K562 (cell line): Measurements from ENCODE around the gene LRP3. TPM values are rescaled to one million over a fixed set of nuclear protein-coding genes. Genes with fewer than 3 reads are reported as not detected.

ENCODE experiments used
- ATAC-seq: fragments of 200-7000 bp; cut with Tn5 transposase; 3 replicates; pipeline ENCODE4 v1.9.1; 2020; ENCODE audit warnings: moderate library complexity
- BruUV-seq: library from RNA; stranded (reverse); fragments of 400-500 nt; replicated peaks from 2 replicates; lab custom pipeline; 2021; lab: Mats Ljungman, UMichigan
- CTCF ChIA-PET: fragments of 300-600 bp; formaldehyde crosslinking; extraction: SDS; loops from one replicate; lab custom pipeline; 2021; ENCODE audit warnings: low intra/inter-chr PET ratio; lab: Yijun Ruan, JAX
- POLR2A ChIA-PET: fragments of 300-600, 350-650 bp; sonication (Branson Sonifier 250); formaldehyde crosslinking; extraction: SDS; loops from one replicate; lab custom pipeline; 2021; ENCODE audit warnings: antibody characterized with exemption, inconsistent platforms; lab: Yijun Ruan, JAX
- DNase-seq, 4 experiments: peaks; one replicate each; pipeline versions ENCODE4 v3.0.0 to v3.0.0-alpha.2; 2011 to 2018; ENCODE audit warnings: low spot score in 3 of 4, mixed read lengths in 3 of 4; ENCODE audit errors: extremely low read depth in 1 of 4
- FAIRE-seq: peaks from 2 replicates; lab custom pipeline; 2011; peaks lifted over from hg19 to GRCh38; lab: Jason Lieb, UNC
- H2AFZ ChIP-seq: 2 replicates; pipeline ENCODE4 v1.6.0; 2011; ENCODE audit warnings: low read depth, low read length, control low read depth, inconsistent platforms
- H3K27ac ChIP-seq: fragments of 200-600 bp; 3 replicates; pipeline ENCODE4 v1.8.0; 2011; ENCODE audit warnings: low read depth, mild to moderate bottlenecking, control low read depth, inconsistent platforms, low read length, moderate library complexity, mixed read lengths; ENCODE audit errors: extremely low read depth
- H3K27me3 ChIP-seq, 2 experiments: fragments of 300-600 bp in 1 of 2; 2 replicates in 1 of 2; 3 replicates in 1 of 2; pipeline versions ENCODE4 v1.6.0 to v1.8.0; 2011; ENCODE audit warnings: inconsistent platforms in 2 of 2, low read length in 2 of 2, mild to moderate bottlenecking in 1 of 2, mixed read lengths in 1 of 2, moderate library complexity in 1 of 2; ENCODE audit not compliant: control insufficient read depth in 2 of 2, insufficient read depth in 2 of 2
- H3K36me3 ChIP-seq: fragments of 300-600 bp; 3 replicates; pipeline ENCODE4 v1.8.0; 2011; ENCODE audit warnings: mild to moderate bottlenecking, low read length, inconsistent platforms; ENCODE audit not compliant: control insufficient read depth, insufficient read depth
- H3K4me1 ChIP-seq, 2 experiments: fragments of 200-600 bp in 1 of 2; replicated peaks in 1 of 2; 2 replicates in 1 of 2; 3 replicates in 1 of 2; pipeline versions ENCODE4 v1.5.1 to v1.8.0; 2011; ENCODE audit warnings: inconsistent platforms in 2 of 2, low read length in 2 of 2, mild to moderate bottlenecking in 1 of 2, mixed read lengths in 1 of 2, moderate library complexity in 1 of 2; ENCODE audit not compliant: control insufficient read depth in 2 of 2, insufficient read depth in 2 of 2
- H3K4me2 ChIP-seq: 2 replicates; pipeline ENCODE4 v1.6.1; 2011; ENCODE audit warnings: low read length, control low read depth, inconsistent platforms, mixed read lengths; ENCODE audit not compliant: insufficient read depth
- H3K4me3 ChIP-seq: fragments of 200-600 bp; sonication (generic), shearing (Covaris generic); 2 replicates; pipeline ENCODE4 v1.5.1; 2016; ENCODE audit warnings: control low read depth, inconsistent platforms
- H3K79me2 ChIP-seq: fragments of 200-600 bp; 3 replicates; pipeline ENCODE4 v1.8.0; 2011; ENCODE audit warnings: low read length, inconsistent platforms; ENCODE audit not compliant: control insufficient read depth, insufficient read depth
- H3K9ac ChIP-seq, 2 experiments: 2 replicates each; pipeline versions ENCODE4 v1.6.0 to v1.6.1; 2011; ENCODE audit warnings: low read depth in 2 of 2, low read length in 2 of 2, control low read depth in 1 of 2, inconsistent platforms in 1 of 2, mild to moderate bottlenecking in 1 of 2, mixed read lengths in 1 of 2; ENCODE audit not compliant: insufficient read depth in 1 of 2
- H3K9me1 ChIP-seq: one replicate; pipeline ENCODE4 v1.6.0; 2011; ENCODE audit warnings: inconsistent platforms, mild to moderate bottlenecking, low read length, moderate library complexity; ENCODE audit not compliant: control insufficient read depth, insufficient read depth
- H3K9me3 ChIP-seq: replicated peaks from 2 replicates; pipeline ENCODE4 v1.5.1; 2011; ENCODE audit warnings: low read depth, low read length, inconsistent platforms; ENCODE audit not compliant: control insufficient read depth, insufficient read depth
- H4K20me1 ChIP-seq: replicated peaks from 2 replicates; pipeline ENCODE4 v1.6.1; 2011; ENCODE audit warnings: low read length, inconsistent platforms, mixed read lengths; ENCODE audit not compliant: control insufficient read depth, insufficient read depth
- EGR1 ChIP-seq: fragments of 450-650 bp; conservative IDR thresholded peaks from 2 replicates; pipeline ENCODE4 v1.6.1; 2017; ENCODE audit warnings: mild to moderate bottlenecking
- GTF2F1 ChIP-seq: IDR thresholded peaks from 2 replicates; pipeline ENCODE4 v1.6.1; 2011; ENCODE audit warnings: low read depth, low read length, improper control_type of control experiment
- NCOA6 ChIP-seq: fragments of 450-650 bp; IDR thresholded peaks from 2 replicates; pipeline ENCODE4 v1.6.1; 2017; ENCODE audit warnings: mild to moderate bottlenecking
- RAD21 ChIP-seq, 2 experiments: fragments of 250-450 bp in 1 of 2; fragments of 450-650 bp in 1 of 2; sonication (Bioruptor Pico) in 1 of 2; formaldehyde crosslinking in 1 of 2; IDR thresholded peaks in 1 of 2; conservative IDR thresholded peaks in 1 of 2; 2 replicates each; pipeline versions ENCODE4 v1.4.0 to v1.8.0; 2020 to 2022; ENCODE audit warnings: mild to moderate bottlenecking in 2 of 2, moderate library complexity in 1 of 2
- SOX6 ChIP-seq: fragments of 450-650 bp; IDR thresholded peaks from 2 replicates; pipeline ENCODE4 v1.6.1; 2014; ENCODE audit warnings: mild to moderate bottlenecking
- U2AF1 ChIP-seq: fragments of 200-400 bp; formaldehyde crosslinking; optimal IDR thresholded peaks from 2 replicates; pipeline ENCODE3; 2017; ENCODE audit warnings: mild to moderate bottlenecking, low read depth, low read length, moderate library complexity
- ZKSCAN1 ChIP-seq: fragments of 150-350 bp; IDR thresholded peaks from 2 replicates; pipeline ENCODE4 v1.6.1; 2016; ENCODE audit warnings: low read depth, low read length
- WGBS: fragments of 100-300 bp; shearing (Covaris generic); methylation state at CpG from one replicate; pipeline ENCODE4 v1.1.6; 2016; ENCODE audit warnings: low coverage, mixed read lengths; ENCODE audit not compliant: insufficient coverage; ENCODE audit errors: missing lambda C conversion rate; 5-methylcytosine and 5-hydroxymethylcytosine counted together
- in situ Hi-C: fragments of 300-500 bp; cut with MboI; formaldehyde crosslinking; loops from 4 replicates; pipeline ENCODE4 v1.15.0; 2018; ENCODE audit warnings: inconsistent platforms, mixed read lengths
- intact Hi-C: fragments of 100-400 bp; cut with micrococcal nuclease; formaldehyde crosslinking; loops from 2 replicates; pipeline ENCODE4 v1.14.2; 2022
- polyA plus RNA-seq, 8 experiments: library from polyadenylated mRNA; depleted of rRNA in 4 of 8; stranded (reverse) in 5 of 8; unstranded in 3 of 8; fragments of >200 nt; fragmentation: Nextera tagmentation in 2 of 8; fragmentation: Illumina TruSeq in 1 of 8; extraction: Ambion mirVana in 2 of 8; extraction: Trizol in 1 of 8; gene quantifications; 2 replicates each; pipeline versions ENCODE4 v1.2.1 to v1.2.3, GENCODE V29; 2011 to 2014; ENCODE audit warnings: inconsistent platforms in 1 of 8, missing spikeins in 1 of 8
- total RNA-seq, 7 experiments: library from RNA; depleted of rRNA in 6 of 7; stranded (reverse); fragments of >200 nt in 6 of 7; fragmentation: Illumina TruSeq in 2 of 7; extraction: Trizol in 2 of 7; gene quantifications; 2 replicates each; pipeline versions ENCODE4 v1.2.1 to v1.2.3, GENCODE V29; 2011 to 2021; ENCODE audit warnings: low replicate concordance in 1 of 7

LRP3 gene
- total and polyA plus RNA-seq, 9 of the 15 experiments (the other 6 are each of a cell fraction or from before 2014, with no cell fraction given) = 0.29 TPM; not detected in 8

GRCh38 chr19:33241530-33242101, 47.5 kb downstream of the LRP3 start (continued):
- TF ChIP-seq U2AF1 = no peak
- peak; percentile 83 for TF ChIP-seq EGR1
- TF ChIP-seq RAD21 (CRISPR knock-in tag; conservative IDR thresholded peaks at IDR 0.05 in 1 of 2, IDR thresholded peaks at IDR 0.05 in 1 of 2) = peak; percentile 85 to 94
- no peak for TF ChIP-seq NCOA6
- TF ChIP-seq GTF2F1 = no peak

- ChIA-PET POLR2A (no interaction called here), CTCF (interaction anchor here (0.7 to 1.8 kb wide), 2 partner anchors 69 to 165 kb away, joined by 6 to 9 read pairs; no protein-coding TSS in a partner anchor)
- DNase-seq (no peak), ATAC-seq (no peak), FAIRE-seq (no peak)
- H3K27me3 ChIP-seq = peaks cover under 1 to 19% of the 10 kb centered on the region in 2 experiments; a peak in 3 of 5 replicates
- H4K20me1 ChIP-seq = no peaks in the 10 kb centered on the region; the same call in 1 of the 2 replicates
- no peaks in the 10 kb centered on the region for H3K36me3 ChIP-seq
- H3K9ac ChIP-seq = no peak overlapping the region
- peak; percentile 92 for TF ChIP-seq ZKSCAN1
- no peak for TF ChIP-seq SOX6
- H3K9me1 ChIP-seq = no peaks in the 10 kb centered on the region
- no TSS peak for BruUV-seq
- H3K9me3 ChIP-seq = peaks cover 4% of the 10 kb centered on the region; the same call in 1 of the 2 replicates
- no peak overlapping the region for H3K4me3 ChIP-seq
- no peak overlapping the region for H2AFZ ChIP-seq
- H3K4me1 ChIP-seq = peaks cover 0 to 17% of the 10 kb centered on the region in 2 experiments; a peak in 2 of 5 replicates
- WGBS = 25% methylated on average over 9 of the region's 10 CpGs
- in situ Hi-C loops (no loop called here), intact Hi-C loops (loop anchor here (5.0 kb wide), 1 partner anchor 70 kb away; no protein-coding TSS in a partner anchor)
- no peaks in the 10 kb centered on the region for H3K79me2 ChIP-seq
- no peak overlapping the region for H3K27ac ChIP-seq
- H3K4me2 ChIP-seq = no peak overlapping the region
These were observed 48.0 kb downstream of the LRP3 start for GRCh38 chr19:33242131-33242530.
